OCI-M1 (cell line): Measurements from ENCODE around the gene ARHGEF39.

Experiments used
- DNase-seq: peaks from one replicate; lab custom pipeline; 2025; lab: John Stamatoyannopoulos, UW

Gene ARHGEF39

DNA sequence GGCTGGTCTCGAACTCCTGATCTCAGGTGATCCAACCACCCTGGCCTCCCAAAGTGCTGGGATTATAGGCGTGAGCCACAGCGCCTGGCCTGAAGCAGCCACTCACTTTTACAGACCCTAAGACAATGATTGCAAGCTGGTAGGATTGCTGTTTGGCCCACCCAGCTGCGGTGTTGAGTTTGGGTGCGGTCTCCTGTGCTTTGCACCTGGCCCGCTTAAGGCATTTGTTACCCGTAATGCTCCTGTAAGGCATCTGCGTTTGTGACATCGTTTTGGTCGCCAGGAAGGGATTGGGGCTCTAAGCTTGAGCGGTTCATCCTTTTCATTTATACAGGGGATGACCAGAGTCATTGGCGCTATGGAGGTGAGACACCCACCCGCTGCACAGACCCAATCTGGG, 10.2 kb upstream of the ARHGEF39 start:
- DNase-seq, result no peak

DNA sequence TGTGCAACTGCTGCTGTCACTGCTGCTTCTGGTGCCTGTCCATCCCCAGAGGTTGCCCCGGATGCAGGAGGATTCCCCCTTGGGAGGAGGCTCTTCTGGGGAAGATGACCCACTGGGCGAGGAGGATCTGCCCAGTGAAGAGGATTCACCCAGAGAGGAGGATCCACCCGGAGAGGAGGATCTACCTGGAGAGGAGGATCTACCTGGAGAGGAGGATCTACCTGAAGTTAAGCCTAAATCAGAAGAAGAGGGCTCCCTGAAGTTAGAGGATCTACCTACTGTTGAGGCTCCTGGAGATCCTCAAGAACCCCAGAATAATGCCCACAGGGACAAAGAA, 9.0 kb upstream of the ARHGEF39 start:
- DNase-seq, result no peak

DNA sequence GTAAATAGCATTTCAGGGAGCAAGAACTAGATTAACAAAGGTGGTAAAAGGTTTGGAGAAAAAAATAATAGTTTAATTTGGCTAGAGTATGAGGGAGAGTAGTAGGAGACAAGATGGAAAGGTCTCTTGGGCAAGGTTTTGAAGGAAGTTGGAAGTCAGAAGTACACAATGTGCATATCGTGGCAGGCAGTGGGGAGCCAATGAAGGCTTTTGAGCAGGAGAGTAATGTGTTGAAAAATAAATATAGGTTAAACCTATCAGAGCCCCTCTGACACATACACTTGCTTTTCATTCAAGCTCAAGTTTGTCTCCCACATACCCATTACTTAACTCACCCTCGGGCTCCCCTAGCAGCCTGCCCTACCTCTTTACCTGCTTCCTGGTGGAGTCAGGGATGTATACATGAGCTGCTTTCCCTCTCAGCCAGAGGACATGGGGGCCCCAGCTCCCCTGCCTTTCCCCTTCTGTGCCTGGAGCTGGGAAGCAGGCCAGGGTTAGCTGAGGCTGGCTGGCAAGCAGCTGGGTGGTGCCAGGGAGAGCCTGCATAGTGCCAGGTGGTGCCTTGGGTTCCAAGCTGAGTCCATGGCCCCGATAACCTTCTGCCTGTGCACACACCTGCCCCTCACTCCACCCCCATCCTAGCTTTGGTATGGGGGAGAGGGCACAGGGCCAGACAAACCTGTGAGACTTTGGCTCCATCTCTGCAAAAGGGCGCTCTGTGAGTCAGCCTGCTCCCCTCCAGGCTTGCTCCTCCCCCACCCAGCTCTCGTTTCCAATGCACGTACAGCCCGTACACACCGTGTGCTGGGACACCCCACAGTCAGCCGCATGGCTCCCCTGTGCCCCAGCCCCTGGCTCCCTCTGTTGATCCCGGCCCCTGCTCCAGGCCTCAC, 8.4 kb upstream of the ARHGEF39 start, which contains the start of gene CA9:
Gene CA9 (plus strand): TSS at position 797 of the 893 bp plus-strand sequence. CDS start 32 bp downstream, at position 829.
- no peak for DNase-seq

DNA sequence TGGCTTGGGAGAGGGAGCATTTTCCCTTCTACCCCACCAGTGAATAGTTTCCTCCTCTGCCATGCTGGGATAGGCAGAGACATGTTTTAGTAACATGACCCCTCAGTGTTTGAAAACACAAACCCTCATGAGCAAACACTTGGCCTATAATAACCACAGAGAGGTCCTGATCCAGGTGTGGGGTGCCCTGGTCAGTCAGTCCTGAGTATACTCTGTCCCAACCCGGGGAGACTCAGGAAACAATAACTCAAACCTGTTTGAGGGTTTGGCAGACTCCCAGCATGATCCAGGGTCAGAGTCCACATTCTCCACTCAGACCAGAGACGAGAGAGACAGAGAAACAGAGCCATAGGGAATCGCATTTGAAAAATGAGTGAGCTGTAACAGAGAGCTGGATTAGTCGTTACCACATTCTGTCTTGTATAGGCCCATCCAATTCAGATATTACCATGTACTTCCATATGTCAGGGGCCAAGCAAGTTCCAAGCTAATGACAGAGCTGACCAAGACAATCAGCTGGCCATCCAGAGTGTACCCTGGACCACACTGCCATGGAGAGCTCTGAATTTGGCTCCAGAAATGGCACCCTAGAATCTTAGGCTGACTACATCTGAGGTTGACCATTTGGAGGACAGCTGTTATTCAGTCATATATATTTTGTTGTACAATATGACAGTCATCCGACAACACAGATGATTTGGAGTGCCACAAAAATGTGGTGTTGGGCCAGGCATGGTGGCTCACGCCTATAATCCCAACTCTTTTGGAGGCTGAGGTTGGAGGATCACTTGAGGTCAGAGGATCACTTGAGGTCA, 4.5 kb upstream of the ARHGEF39 start:
- no peak for DNase-seq

DNA sequence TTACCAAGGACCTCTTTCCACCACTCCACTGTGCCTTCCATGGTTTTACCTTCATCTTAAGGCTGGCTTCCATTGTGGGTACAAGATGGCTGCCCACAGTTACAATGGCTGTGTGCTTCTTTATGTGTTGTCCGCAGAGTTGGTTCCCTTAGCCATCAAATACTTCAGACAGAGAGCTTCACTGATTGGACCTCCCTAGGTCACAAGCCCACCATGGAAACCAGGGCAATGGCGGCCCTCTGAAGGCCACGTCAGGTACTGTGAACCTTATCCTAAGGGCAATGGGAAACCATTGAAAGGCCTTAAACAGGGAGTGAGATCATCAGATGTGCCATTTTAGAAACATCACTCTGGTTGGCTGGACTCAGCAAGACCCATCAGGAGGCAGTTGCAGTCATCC, 2.9 kb upstream of the ARHGEF39 start:
- no peak for DNase-seq

DNA sequence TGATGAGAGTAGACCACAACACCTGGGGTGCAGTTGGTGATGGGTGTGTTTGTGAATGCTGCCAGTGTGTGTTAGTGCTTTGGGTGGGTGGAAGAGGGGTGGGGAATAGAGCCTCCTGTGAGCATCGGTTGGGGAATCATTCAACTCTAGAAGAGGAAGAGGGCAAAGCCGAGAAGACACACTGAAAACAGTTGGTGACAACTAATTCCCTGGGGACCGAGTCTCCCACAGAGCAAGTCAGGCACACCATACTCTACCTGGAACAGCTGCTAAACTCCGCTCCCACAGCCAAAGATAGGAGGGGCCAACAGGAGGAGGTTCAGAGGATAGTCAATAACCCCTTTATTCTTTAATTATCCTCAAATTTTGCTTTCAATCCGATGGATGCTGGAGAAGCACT, 1.6 kb upstream of the ARHGEF39 start:
- no peak for DNase-seq

DNA sequence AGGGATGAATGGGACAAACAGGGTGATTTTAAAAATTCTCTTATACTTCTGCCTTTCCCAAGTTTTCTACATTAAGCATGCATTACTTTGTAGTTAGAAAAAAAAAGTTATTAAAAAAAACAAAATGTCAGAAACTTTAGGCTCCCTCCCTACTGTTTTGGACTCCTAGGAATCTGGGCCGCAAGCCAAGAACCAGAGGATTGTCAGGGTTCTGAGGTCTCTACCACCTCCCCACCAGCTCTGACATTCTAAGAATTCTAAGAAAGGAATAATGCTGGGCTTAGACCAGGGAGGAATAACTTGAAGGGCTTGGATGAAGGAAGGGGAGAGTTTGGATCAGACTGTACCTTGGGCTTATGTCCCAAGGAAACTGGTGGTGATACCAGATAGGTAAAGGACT, 1.1 kb upstream of the ARHGEF39 start:
- DNase-seq, result no peak

DNA sequence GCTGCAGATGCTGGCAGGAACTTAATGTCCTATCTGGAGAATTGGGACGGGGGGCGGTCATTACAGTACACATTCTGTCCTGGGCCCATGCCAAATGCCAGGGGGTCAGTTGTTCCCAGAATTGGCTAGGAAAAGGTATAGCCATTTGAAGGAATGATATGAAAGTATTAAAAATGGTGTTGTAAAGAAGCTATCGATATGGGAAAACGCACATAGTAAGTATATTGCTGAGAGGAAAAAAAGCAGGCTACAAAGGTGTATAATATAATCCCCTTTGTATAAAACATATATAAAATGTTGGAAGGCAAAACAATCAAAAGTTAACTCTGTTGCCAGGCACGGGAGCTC, 450 bp upstream of the ARHGEF39 start:
- DNase-seq, result no peak

DNA sequence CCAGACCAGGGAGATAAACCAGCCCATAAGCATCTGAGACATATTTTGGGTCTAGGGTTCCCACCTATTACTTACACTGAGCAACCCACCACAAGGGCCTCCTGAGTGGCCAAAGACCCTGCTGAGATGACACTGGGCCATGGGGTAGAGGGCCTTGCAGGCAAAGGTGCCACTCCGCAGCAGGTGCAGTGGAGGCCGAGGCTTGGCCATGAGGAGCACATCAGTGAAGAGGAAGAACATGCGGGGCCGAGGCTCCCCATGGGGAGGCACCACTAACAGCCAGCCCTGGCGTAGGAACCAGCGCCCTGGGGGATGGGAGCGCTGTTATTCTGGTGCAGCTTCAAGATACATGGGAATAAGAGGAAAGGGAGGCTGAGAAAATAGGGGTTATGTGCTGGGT, 2.6 kb downstream of the ARHGEF39 start:
- DNase-seq, result no peak

DNA sequence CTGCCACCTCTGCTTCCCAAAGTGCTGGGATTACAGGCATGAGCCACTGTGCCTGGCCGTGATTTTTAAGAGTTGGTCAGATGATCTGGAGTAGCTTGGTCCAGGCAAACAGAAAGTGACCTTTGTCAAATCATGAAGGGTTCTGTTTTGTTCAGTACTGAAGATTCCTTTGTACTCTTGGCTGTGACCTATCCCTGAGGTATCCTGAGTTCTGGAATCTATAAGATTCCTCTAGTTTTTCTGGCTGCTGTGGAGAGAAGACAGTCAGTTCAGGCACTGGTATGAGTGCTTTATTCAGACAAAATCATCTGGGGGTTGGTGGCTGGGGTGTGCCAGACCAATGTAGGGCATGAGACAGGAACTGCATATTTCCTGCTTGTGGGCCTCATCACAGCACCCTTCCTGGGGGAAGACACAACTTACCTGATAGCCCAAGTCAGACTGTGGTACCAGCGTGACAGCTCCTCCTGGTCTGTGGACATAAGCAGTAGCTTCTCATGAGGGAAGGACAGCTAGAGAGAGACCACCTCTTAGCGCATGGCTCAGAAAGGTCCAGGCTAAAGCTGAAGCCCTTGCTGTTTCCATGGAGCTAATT, 3.1 kb downstream of the ARHGEF39 start:
- DNase-seq, result no peak

DNA sequence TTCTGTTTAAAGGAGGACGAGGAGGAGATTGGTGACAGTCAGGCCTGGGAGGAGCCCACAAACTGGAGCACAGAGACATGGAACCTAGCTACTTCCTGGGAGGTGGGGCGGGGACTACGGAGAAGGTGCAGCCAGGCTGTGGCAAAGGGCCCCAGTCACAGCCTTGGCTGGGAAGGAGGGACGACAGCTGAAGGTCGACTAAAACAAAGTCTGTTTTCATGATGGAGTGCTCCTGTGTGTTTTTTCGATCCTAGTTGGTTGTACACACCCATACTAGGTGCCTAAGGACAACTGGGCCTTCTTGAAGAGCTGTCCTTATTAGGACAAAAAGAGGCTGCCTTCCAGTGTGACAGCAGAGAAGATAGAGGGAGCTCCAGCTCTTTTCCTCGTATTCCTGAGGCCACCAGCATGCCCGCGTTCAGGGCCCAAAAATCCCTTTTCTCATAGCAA, 4.0 kb downstream of the ARHGEF39 start:
- DNase-seq, result peak; percentile 33

DNA sequence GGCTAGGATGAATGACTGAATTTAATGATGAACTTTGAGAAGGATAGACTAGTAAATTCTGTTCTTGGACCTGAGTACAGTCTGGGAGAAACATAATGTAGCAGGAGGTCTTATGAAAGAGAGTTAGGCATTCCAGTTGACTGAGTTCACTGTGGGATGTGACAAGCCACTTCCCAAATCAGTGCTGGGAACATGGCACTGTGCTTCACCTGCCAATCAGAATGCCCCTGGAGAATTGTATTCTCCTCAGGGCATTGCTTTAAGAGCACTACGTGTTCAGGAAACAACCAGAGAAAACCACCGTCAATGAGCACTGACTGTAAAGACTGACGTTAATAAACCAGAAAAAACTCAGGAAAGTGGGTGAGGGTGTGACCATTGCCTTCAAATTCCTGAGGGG, 5.7 kb downstream of the ARHGEF39 start:
- DNase-seq, result no peak

DNA sequence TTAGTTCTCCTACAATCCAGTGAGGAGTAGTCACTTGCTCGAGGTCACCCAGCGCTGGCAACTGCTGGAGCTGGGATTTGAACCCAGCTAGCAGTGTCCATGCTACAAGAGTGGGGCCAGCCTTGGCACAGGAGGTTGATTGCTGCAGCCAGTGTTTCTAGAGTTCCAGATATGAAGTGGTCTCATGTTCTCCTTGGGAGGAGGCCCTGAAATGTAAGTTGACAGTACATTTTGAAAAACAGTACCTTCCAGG, 6.1 kb downstream of the ARHGEF39 start:
- peak; percentile 76 for DNase-seq

DNA sequence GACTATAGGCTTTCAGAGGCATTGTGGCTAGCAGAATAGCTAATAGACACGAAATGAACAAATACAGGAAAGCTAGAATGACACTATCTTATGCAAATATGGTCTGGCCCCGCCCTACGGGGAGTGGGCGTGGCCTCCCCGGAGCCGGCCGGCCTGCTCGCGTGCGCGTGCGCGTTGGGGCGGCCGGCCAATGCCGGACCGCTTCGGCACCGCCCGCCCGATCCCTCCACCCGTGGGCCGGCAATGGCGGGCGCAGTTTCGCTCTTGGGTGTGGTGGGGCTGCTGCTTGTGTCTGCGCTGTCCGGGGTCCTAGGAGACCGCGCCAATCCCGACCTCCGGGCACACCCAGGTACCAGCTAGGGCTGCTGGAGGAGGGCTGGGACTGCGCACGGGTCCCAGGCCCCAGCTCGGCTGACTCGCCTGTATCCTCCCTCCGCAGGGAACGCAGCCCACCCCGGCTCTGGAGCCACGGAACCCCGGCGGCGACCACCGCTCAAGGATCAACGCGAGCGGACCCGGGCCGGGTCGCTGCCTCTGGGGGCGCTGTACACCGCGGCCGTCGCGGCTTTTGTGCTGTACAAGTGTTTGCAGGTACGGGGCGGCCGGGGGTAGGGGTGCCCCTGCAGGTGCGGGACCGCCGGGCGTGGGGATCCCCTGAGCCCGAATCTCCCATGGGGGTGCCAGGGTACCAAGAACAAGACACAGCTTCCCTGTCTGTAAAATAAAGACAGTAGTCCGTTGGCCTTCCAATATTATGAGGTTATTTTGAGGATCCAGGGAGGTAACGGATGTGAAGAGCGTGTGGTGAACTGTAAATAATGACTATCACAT, 6.6 kb downstream of the ARHGEF39 start, which contains the start of gene CCDC107:
Gene CCDC107 (plus strand): TSS at position 156 of the 831 bp plus-strand sequence. CDS start 88 bp downstream, at position 244.
- DNase-seq, result peak; percentile 92

DNA sequence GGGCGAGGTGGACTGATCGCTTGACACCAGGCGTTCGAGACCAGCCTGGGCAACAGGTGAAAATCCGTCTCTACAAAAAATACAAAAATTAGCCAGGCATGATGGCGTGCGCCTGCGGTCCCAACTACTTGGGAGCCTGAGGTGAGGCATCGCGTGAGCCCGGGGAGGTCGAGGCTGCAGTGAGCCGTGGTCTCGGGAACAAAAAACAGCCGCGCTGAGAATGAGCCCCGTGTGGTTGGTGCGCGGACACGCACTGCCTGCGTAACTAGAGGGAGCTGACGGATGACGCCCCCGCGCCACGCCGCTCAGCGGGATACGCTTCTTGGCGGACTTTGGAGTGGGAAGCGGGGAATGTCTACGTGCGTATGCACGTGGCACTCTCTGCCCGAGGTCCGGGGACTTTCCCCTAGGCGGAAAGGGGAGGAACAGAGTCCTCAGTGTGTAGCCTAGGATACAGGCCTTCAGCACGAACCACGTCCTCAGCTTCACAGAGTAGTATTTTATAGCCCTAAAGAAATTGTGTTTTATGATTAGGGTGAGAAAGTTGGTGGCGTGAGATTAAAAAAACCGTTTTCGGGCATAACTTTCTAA, 7.4 kb downstream of the ARHGEF39 start, which contains the start of gene RMRP:
Gene RMRP (minus strand): TSS at position 474 of the 591 bp plus-strand sequence.
- peak; percentile 99 for DNase-seq

DNA sequence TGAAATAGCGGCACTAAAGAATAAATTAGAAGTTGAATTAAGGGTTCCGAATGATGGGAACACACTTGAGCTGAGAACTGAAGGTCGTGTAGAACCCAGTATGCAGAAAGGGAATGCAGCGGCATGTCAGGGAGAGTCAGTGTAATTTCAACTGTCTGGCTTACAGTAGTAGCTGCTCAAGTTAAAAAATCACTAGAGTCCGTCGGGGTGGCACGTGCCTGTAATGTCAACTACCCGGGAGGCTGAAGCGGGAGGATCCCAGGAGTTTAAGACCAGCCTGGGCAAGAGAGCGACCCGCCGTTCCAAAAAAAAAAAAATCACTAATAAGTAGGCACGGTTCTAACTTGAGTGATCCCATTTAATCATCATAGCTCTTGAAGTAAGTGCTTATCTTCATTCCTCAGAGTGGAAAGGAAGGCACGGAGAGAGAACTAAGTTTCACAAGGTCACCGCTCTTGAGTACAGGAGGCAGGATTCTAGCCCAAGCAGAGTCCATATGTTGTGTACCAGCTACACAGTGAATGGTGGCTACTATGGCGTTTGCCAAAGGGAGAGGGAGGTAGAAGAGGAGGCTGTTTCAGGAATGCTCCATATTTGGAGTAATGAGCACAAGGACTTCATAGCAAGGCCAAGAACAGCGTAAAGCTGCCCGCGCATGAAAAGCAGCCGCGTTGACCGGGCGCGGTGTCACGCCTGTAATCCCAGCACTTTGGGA, 8.0 kb downstream of the ARHGEF39 start:
- no peak for DNase-seq

DNA sequence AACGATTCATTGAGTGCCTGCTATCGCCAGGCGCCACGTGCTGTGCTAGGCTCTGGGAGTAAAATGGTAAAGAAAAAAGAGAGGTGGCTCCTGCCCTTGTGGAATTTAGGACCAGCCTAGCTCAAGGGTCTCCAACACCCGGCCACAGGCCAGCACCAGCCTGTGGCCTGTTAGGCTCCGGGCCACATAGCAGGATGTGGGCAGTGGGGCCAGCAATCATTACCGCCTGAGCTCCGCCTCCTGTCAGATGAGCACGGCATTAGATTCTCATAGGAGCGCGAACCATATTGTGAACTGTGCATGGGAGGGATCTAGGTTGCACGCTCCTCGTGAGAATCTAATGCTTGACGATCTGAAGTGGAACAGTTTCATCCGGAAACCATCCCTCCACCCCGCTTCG, 8.6 kb downstream of the ARHGEF39 start:
- no peak for DNase-seq

DNA sequence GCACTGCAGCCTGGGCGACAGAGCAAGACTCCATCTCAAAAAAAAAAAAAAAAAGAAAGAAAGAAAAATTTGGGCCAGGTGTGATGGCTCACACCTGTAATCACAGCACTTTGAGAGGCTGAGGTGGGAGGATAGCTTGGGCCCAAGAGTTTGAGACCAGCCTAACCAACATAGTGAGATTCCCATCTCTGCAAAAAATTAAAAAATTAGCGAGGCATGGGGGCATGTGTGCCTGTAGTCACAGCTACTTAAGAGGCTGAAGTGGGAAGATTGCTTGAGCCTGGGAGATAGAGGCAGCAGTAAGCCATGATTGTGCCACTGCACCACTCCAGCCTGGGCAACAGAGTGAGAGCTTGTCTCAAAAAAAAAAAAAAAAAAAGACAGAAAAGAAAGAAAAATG, 11.4 kb downstream of the ARHGEF39 start:
- DNase-seq, result no peak

DNA sequence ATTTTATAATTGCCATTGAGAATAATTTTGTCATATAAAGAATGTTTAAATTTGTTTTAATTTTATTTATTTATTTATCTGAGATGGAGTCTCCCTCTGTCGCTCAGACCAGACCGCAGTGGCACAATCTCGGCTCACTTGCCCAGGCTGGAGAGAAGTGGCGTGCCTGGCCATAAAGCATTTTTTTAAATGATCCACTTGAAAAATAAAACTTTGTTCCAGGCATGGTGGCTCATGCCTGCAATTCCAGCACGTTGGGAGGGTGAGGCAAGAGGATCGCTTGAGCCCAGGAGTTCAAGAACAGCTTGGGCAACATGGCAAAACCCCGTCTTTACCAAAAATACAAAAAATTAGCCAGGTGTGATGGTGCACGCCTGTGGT, 12.2 kb downstream of the ARHGEF39 start:
- no peak for DNase-seq

DNA sequence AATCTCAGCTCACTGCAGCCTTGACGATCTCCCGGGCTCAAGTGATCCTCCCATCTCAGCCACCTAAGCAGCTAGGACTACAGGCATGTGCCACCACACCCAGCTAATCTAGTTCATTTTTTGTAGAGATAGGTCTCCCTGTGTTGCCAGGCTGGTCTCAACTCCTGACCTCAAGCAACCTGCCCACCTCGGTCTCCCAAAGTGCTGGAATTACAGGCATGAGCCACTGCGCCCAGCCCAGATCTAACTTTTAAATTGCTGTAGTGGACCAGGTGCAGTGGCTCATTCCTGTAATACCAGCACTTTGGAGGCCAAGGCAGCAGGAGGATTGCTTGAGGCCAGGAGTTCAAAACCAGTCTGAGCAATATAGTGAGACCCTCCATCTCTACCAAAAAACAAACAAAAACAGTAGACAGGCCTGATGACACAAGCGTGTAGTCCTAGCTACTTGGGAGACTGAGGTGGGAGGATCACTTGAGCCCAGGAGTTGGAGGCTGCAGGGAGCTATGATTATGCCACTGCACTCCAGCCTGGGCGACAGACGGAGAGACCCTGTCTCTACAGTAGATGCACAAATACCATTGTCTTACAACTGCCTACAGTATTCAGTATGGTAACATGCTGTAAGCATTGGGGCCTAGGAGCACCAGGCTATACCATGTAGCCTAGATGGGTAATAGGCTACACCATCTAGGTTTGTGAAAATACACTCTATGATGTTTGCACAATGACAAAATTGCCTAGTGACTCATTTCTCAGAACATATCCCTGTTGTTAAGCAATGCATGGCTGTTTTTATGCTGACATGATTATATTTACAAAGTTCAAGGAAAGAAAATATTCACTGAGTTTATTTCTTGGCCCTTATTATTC, 12.8 kb downstream of the ARHGEF39 start:
- no peak for DNase-seq
